Vagina (tissue), 2 donors: ENCODE results near the gene SCYL2.

Source experiments
- POLR2A ChIP-seq, 2 donors: fragments of 450-650 bp; IDR thresholded peaks; one replicate each; pipeline ENCODE4 v1.6.1; 2017; ENCODE audit warnings: antibody characterized with exemption in 2 of 2, mild to moderate bottlenecking in 2 of 2, moderate library complexity in 2 of 2
- POLR2AphosphoS5 ChIP-seq, 2 donors: sonication (generic); formaldehyde crosslinking; IDR thresholded peaks; one replicate each; pipeline ENCODE4 v1.9.0; 2017; ENCODE audit warnings: antibody characterized with exemption in 2 of 2, mild to moderate bottlenecking in 2 of 2, low read depth in 1 of 2; ENCODE audit not compliant: insufficient read depth in 1 of 2
- TF ChIP-seq, protein P1 (sequence below), 3 experiments: fragments of 450-650 bp in 2 of 3; fragments of 200-600 bp in 1 of 3; sonication (generic) in 1 of 3; IDR thresholded peaks; one replicate each; pipeline ENCODE4 v1.5.1; 2017 to 2019; ENCODE audit warnings: antibody characterized with exemption in 3 of 3, mild to moderate bottlenecking in 2 of 3, moderate library complexity in 2 of 3

GRCh38 chr12:100295764-100296555, 29.0 kb downstream of the SCYL2 start:
- TF ChIP-seq, protein P1, sequence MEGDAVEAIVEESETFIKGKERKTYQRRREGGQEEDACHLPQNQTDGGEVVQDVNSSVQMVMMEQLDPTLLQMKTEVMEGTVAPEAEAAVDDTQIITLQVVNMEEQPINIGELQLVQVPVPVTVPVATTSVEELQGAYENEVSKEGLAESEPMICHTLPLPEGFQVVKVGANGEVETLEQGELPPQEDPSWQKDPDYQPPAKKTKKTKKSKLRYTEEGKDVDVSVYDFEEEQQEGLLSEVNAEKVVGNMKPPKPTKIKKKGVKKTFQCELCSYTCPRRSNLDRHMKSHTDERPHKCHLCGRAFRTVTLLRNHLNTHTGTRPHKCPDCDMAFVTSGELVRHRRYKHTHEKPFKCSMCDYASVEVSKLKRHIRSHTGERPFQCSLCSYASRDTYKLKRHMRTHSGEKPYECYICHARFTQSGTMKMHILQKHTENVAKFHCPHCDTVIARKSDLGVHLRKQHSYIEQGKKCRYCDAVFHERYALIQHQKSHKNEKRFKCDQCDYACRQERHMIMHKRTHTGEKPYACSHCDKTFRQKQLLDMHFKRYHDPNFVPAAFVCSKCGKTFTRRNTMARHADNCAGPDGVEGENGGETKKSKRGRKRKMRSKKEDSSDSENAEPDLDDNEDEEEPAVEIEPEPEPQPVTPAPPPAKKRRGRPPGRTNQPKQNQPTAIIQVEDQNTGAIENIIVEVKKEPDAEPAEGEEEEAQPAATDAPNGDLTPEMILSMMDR (IDR thresholded peaks at IDR 0.05): no peak
- TF ChIP-seq POLR2A (IDR thresholded peaks at IDR 0.05) (no peak), POLR2AphosphoS5 (IDR thresholded peaks at IDR 0.05; ENCODE audit: insufficient read depth in 1 of 2, low read depth in 1 of 2) (no peak)
